Stomach smooth muscle (tissue), 2 donors: Measurements from ENCODE around the gene ADAM23.

Source experiments
- H3K27ac ChIP-seq: one replicate; pipeline ENCODE4 v1.7.0; 2013; ENCODE audit warnings: mild to moderate bottlenecking, low read length, inconsistent platforms
- H3K27me3 ChIP-seq, 2 donors: one replicate each; pipeline ENCODE4 v1.7.0; 2013; ENCODE audit warnings: low read length in 2 of 2; ENCODE audit not compliant: insufficient read depth in 2 of 2, control insufficient read depth in 1 of 2
- H3K36me3 ChIP-seq, 2 donors: one replicate each; pipeline ENCODE4 v1.7.0; 2013; ENCODE audit warnings: low read length in 2 of 2; ENCODE audit not compliant: control insufficient read depth in 2 of 2, insufficient read depth in 2 of 2
- H3K4me1 ChIP-seq: one replicate; pipeline ENCODE4 v1.7.0; 2013; ENCODE audit warnings: low read length; ENCODE audit not compliant: control insufficient read depth, insufficient read depth
- H3K4me3 ChIP-seq, 2 donors: one replicate each; pipeline ENCODE4 v1.7.0; 2013; ENCODE audit warnings: low read length in 2 of 2
- H3K9ac ChIP-seq, 2 donors: one replicate each; pipeline ENCODE4 v1.7.0; 2013; ENCODE audit warnings: low read length in 2 of 2, mild to moderate bottlenecking in 1 of 2
- H3K9me3 ChIP-seq, 2 donors: one replicate each; pipeline ENCODE4 v1.7.0; 2013; ENCODE audit warnings: low read length in 2 of 2; ENCODE audit not compliant: control insufficient read depth in 2 of 2
- donor health status: healthy.
- donor health status: Pancreatic carcinoma.

ADAM23 gene

DNA sequence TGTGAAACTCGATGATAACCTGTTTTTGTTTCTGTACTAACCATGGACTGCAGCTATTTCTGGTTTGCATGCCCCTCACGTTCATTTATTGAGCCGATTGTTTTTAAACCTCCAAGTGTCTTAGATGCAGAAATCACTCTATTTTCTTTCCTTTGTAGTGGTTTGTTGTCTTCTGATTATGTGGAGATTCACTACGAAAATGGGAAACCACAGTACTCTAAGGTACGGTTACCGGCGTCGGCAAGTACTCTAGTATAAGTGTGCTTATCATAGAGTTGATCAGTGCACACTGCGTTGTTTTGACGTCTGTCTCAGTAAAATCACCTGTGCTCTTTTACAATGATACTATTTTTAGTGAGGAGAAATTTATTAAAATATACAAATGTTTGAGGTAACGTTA, 87.4 kb downstream of the ADAM23 start:
- H3K27me3 ChIP-seq: no peaks in the 10 kb centered on the region
- no peaks in the 10 kb centered on the region for H3K4me1 ChIP-seq
- no peak overlapping the region for H3K4me3 ChIP-seq
- H3K36me3 ChIP-seq: no peaks in the 10 kb centered on the region
- H3K27ac ChIP-seq: no peak overlapping the region
- H3K9ac ChIP-seq: no peak overlapping the region
- no peaks in the 10 kb centered on the region for H3K9me3 ChIP-seq

DNA sequence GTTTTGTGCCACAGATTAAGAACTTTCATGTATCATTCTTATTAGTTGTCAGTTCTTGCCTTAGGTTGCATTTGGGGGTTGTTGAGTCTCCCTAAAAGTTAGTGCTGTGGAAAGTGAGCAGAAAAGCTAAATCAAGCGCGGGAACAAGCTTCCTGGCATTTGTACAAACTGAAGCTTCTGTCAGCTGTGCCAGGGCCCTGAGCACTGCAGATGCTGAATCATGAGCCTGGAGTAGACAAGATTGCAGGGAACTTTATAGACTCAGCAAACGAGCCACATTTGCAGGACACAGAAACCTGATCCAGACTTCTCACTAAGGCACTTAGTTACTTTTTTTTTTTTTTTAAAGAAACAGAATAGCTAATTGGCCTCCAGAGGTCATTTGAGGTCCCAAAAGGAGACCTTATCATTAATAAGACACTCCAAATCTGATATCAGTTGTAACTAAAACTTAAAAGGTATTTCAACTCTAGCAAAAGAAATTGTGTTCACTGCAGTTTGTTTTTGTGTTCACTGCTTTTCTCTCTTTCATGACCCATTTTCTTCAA, 88.7 kb downstream of the ADAM23 start:
- Histone ChIP-seq H3K9ac (no peak overlapping the region), H3K4me1 (no peaks in the 10 kb centered on the region), H3K27ac (no peak overlapping the region), H3K4me3 (no peak overlapping the region), H3K27me3 (no peaks in the 10 kb centered on the region), H3K36me3 (no peaks in the 10 kb centered on the region), H3K9me3 (no peaks in the 10 kb centered on the region)

- Histone ChIP-seq H3K27ac (no peak overlapping the region), H3K27me3 (no peaks in the 10 kb centered on the region), H3K9ac (no peak overlapping the region), H3K4me3 (no peak overlapping the region), H3K36me3 (no peaks in the 10 kb centered on the region), H3K9me3 (no peaks in the 10 kb centered on the region), H3K4me1 (no peaks in the 10 kb centered on the region)
Measured at GRCh38 chr2:206533977-206534376, 90.6 kb downstream of the ADAM23 start.

DNA sequence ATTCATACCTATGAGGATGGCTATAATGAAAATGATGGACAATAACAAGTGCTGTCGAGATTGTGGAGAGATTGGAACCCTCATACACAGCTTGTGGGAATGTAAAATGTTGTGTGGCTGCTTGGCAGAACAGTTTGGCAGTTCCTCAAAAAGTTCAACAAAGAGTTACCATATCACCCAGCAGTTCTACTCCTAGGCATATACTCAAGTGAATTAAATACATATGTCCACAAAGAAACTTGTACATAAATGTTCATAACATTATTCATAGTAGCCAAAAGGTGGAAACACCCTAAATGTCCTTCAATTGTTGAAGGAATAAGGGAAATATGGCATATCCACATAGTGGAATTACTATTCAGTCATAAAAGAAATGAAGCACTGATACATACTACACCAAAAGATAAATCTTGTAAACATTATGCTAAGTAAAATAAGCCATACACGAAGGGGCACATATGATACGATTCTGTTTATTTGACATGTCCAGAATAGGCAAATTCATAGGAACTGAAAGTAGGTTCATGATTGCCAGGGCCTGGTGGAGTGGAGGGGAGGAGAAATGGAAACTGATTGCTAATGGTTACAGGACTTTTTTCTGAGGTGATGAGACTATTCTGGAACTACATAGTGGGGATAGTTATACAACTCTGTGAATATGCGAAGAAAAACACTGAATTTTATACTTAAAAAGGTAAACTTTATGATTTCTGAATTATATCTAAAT, 92.1 kb downstream of the ADAM23 start:
- H3K4me3 ChIP-seq: no peak overlapping the region
- H3K9me3 ChIP-seq: no peaks in the 10 kb centered on the region
- no peaks in the 10 kb centered on the region for H3K36me3 ChIP-seq
- no peak overlapping the region for H3K27ac ChIP-seq
- H3K27me3 ChIP-seq: no peaks in the 10 kb centered on the region
- no peaks in the 10 kb centered on the region for H3K4me1 ChIP-seq
- no peak overlapping the region for H3K9ac ChIP-seq

- no peaks in the 10 kb centered on the region for H3K9me3 ChIP-seq
- no peak overlapping the region for H3K4me3 ChIP-seq
- no peaks in the 10 kb centered on the region for H3K36me3 ChIP-seq
- H3K9ac ChIP-seq: no peak overlapping the region
- no peaks in the 10 kb centered on the region for H3K4me1 ChIP-seq
- no peak overlapping the region for H3K27ac ChIP-seq
- no peaks in the 10 kb centered on the region for H3K27me3 ChIP-seq
Measured at GRCh38 chr2:206540757-206541156, 97.4 kb downstream of the ADAM23 start.

GRCh38 chr2:206543073-206543472, 99.7 kb downstream of the ADAM23 start:
- no peaks in the 10 kb centered on the region for H3K4me1 ChIP-seq
- no peak overlapping the region for H3K9ac ChIP-seq
- H3K27me3 ChIP-seq: no peaks in the 10 kb centered on the region
- no peak overlapping the region for H3K4me3 ChIP-seq
- H3K9me3 ChIP-seq: no peaks in the 10 kb centered on the region
- no peaks in the 10 kb centered on the region for H3K36me3 ChIP-seq
- no peak overlapping the region for H3K27ac ChIP-seq

- Histone ChIP-seq H3K9ac (no peak overlapping the region), H3K4me1 (no peaks in the 10 kb centered on the region), H3K27ac (no peak overlapping the region)
Measured at GRCh38 chr2:206548383-206548782, 105.1 kb downstream of the ADAM23 start.

DNA sequence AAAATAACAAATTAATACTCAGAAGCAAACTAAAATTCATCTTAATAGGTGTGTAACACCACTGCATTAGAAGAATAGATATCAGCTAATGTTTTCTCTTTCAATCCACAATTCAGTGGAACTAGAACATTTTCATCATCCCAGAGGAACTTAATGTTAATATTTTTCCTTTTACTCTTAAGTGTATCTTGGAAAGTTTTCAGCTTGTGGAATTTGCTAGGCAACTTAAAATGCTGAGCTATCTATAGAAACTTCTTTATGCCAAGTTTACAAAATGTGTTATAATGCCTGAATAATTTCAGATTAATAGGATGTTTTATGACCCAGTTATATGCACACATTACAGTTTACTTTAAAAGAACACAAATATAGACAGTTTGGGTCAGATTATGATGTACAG, 112.4 kb downstream of the ADAM23 start:
- Histone ChIP-seq H3K4me3 (no peak overlapping the region), H3K9me3 (no peaks in the 10 kb centered on the region), H3K4me1 (peaks cover 4% of the 10 kb centered on the region), H3K9ac (no peak overlapping the region), H3K27ac (no peak overlapping the region), H3K27me3 (no peaks in the 10 kb centered on the region), H3K36me3 (no peaks in the 10 kb centered on the region)

More at GRCh38 chr2:206548383-206548782, 105.1 kb downstream of the ADAM23 start:
- Histone ChIP-seq H3K27me3 (no peaks in the 10 kb centered on the region), H3K9me3 (no peaks in the 10 kb centered on the region), H3K4me3 (no peak overlapping the region), H3K36me3 (no peaks in the 10 kb centered on the region)

DNA sequence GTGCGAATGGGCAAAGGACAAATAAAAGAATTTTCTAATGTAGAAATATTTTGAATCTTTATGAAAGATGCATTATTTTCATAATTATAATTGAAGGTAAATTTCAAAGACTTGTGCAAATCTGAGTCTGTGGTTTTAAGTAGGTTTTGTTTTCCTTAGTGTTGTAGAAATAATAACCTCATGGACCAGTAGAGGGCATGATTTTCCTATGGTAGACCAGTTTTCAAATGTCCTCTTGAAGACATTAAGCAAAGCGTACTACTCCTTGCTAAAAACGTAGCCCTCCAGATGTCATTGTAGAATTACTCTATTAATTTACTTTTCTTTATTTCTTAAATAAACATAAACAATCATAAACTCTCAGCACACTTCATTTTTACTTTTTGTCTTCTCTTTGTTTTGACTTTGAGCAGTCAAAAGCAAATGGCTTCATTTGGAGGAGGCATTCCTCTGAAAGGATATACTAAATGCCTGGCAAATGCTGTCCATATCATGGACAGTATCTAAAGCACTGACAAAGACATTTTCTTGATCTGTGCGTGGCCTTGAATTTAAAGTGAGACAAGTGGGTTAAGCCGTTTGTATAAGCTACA, 113.1 kb downstream of the ADAM23 start:
- Histone ChIP-seq H3K27ac (no peak overlapping the region), H3K4me1 (peaks cover 4% of the 10 kb centered on the region), H3K9me3 (no peaks in the 10 kb centered on the region)

GRCh38 chr2:206557321-206557720, 114.0 kb downstream of the ADAM23 start:
- Histone ChIP-seq H3K4me3 (no peak overlapping the region), H3K27ac (no peak overlapping the region), H3K4me1 (peaks cover 4% of the 10 kb centered on the region), H3K9me3 (no peaks in the 10 kb centered on the region), H3K9ac (no peak overlapping the region), H3K27me3 (no peaks in the 10 kb centered on the region), H3K36me3 (no peaks in the 10 kb centered on the region)

More for the DNA sequence above, 113.1 kb downstream of the ADAM23 start:
- Histone ChIP-seq H3K27me3 (no peaks in the 10 kb centered on the region), H3K4me3 (no peak overlapping the region), H3K9ac (no peak overlapping the region), H3K36me3 (no peaks in the 10 kb centered on the region)

DNA sequence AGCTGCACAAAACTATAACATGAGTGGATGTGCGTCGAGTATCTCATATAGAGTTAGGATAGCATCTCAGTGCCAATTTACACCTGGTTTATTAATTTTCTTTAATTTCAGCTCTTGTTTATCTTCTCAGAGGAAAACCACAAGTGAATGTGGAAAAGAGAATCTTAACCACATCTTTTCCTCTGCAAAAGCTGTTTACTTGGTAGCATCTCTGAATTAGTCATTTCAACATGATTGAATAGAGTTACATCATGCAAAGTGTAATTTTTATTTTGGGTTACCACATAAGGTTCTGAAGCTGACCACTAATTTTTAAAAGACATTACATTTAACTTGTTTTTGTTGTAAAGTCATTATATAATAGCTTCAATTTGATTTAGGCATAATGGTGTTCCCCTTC, 115.2 kb downstream of the ADAM23 start:
- no peak overlapping the region for H3K27ac ChIP-seq
- H3K4me3 ChIP-seq: no peak overlapping the region
- H3K4me1 ChIP-seq: peaks cover 4% of the 10 kb centered on the region
- H3K27me3 ChIP-seq: no peaks in the 10 kb centered on the region
- no peaks in the 10 kb centered on the region for H3K9me3 ChIP-seq
- no peaks in the 10 kb centered on the region for H3K36me3 ChIP-seq
- H3K9ac ChIP-seq: no peak overlapping the region
